Neutrophil (primary cell): ENCODE data around the gene PTGS2.

Source experiments
- H3K27ac ChIP-seq: fragments of 200-600 bp; sonication (generic); 2 replicates; pipeline ENCODE4 v1.5.1; 2016; ENCODE audit warnings: mild to moderate bottlenecking, moderate library complexity
- H3K27me3 ChIP-seq: fragments of 200-600 bp; sonication (generic); 2 replicates; pipeline ENCODE4 v1.6.0; 2016; ENCODE audit warnings: mild to moderate bottlenecking
- H3K36me3 ChIP-seq: fragments of 200-600 bp; sonication (generic); 2 replicates; pipeline ENCODE4 v1.5.1; 2017
- H3K4me1 ChIP-seq, 2 experiments: fragments of 200-600 bp in 1 of 2; sonication (generic) in 1 of 2; 1 replicate in 1 of 2; 2 replicates in 1 of 2; pipeline versions ENCODE4 v1.5.1 to v1.6.1; 2013 to 2016; ENCODE audit warnings: low read depth in 1 of 2, low read length in 1 of 2, mild to moderate bottlenecking in 1 of 2, moderate library complexity in 1 of 2; ENCODE audit not compliant: control insufficient read depth in 1 of 2, insufficient read depth in 1 of 2
- H3K4me3 ChIP-seq, 2 experiments: fragments of 200-600 bp in 1 of 2; sonication (generic) in 1 of 2; 1 replicate in 1 of 2; 2 replicates in 1 of 2; pipeline ENCODE4 v1.5.1; 2013 to 2016; ENCODE audit warnings: low read depth in 1 of 2, low read length in 1 of 2, mild to moderate bottlenecking in 1 of 2, moderate library complexity in 1 of 2
- H3K9me3 ChIP-seq: fragments of 200-600 bp; sonication (generic); 2 replicates; pipeline ENCODE4 v1.5.1; 2016
- CTCF ChIP-seq: fragments of 200-600 bp; sonication (generic); IDR thresholded peaks from 2 replicates; pipeline ENCODE4 v1.5.1; 2016; ENCODE audit warnings: antibody characterized with exemption

Gene PTGS2

GRCh38 chr1:186683652-186684410 lies 3.6 kb upstream of the PTGS2 start:
- Histone ChIP-seq H3K36me3 (peaks cover 6% of the 10 kb centered on the region), H3K4me3 (no peak overlapping the region), H3K4me1 (peaks cover 30 to 32% of the 10 kb centered on the region in 2 experiments), H3K27ac (no peak overlapping the region), H3K27me3 (no peaks in the 10 kb centered on the region), H3K9me3 (no peaks in the 10 kb centered on the region)
- no peak for TF ChIP-seq CTCF

- peak overlapping the region in 1 of 2 experiments; percentile 2 for H3K4me3 ChIP-seq
- H3K27me3 ChIP-seq, result no peaks in the 10 kb centered on the region
- H3K36me3 ChIP-seq, result peaks cover 17% of the 10 kb centered on the region
- peaks cover 39 to 41% of the 10 kb centered on the region in 2 experiments for H3K4me1 ChIP-seq
- no peaks in the 10 kb centered on the region for H3K9me3 ChIP-seq
- TF ChIP-seq CTCF, result peak; percentile 47
- peak overlapping the region; percentile 9 for H3K27ac ChIP-seq
Measured at GRCh38 chr1:186682736-186683135, 2.5 kb upstream of the PTGS2 start.

- no peak overlapping the region for H3K4me3 ChIP-seq
Measured at GRCh38 chr1:186681801-186682200, 1.6 kb upstream of the PTGS2 start.

GRCh38 chr1:186681121-186681520 lies 898 bp upstream of the PTGS2 start:
- Histone ChIP-seq H3K27ac (peak overlapping the region; percentile 96), H3K36me3 (peaks cover 33% of the 10 kb centered on the region), H3K4me3 (peak overlapping the region; percentile 87 to 89), H3K9me3 (no peaks in the 10 kb centered on the region), H3K4me1 (peaks cover 44 to 50% of the 10 kb centered on the region in 2 experiments), H3K27me3 (no peaks in the 10 kb centered on the region)
- no peak for TF ChIP-seq CTCF

More at GRCh38 chr1:186681801-186682200, 1.6 kb upstream of the PTGS2 start:
- Histone ChIP-seq H3K27ac (peak overlapping the region; percentile 96), H3K36me3 (peaks cover 27% of the 10 kb centered on the region), H3K4me1 (peaks cover 41 to 46% of the 10 kb centered on the region in 2 experiments), H3K9me3 (no peaks in the 10 kb centered on the region), H3K27me3 (no peaks in the 10 kb centered on the region)
- no peak for TF ChIP-seq CTCF

GRCh38 chr1:186679924-186680244 lies 339 bp downstream of the PTGS2 start:
- Histone ChIP-seq H3K27ac (peak overlapping the region; percentile 96), H3K4me1 (peaks cover 45 to 55% of the 10 kb centered on the region in 2 experiments), H3K36me3 (peaks cover 46% of the 10 kb centered on the region), H3K9me3 (no peaks in the 10 kb centered on the region), H3K4me3 (peak overlapping the region; percentile 87 to 89), H3K27me3 (no peaks in the 10 kb centered on the region)
- no peak for TF ChIP-seq CTCF
